DOHH2 (cell line): ENCODE results near the gene IZUMO4.

Source experiments
- EZH2phosphoT487 ChIP-seq: fragments of 200-600 bp; sonication (generic); IDR thresholded peaks from 2 replicates; pipeline ENCODE4 v1.6.1; 2017; ENCODE audit warnings: borderline replicate concordance, mild to moderate bottlenecking, antibody characterized with exemption, low read length, moderate library complexity, mixed read lengths
- TF ChIP-seq, protein P1 (sequence below): fragments of 200-600 bp; sonication (generic); IDR thresholded peaks from one replicate; pipeline ENCODE4 v1.5.1; 2014; ENCODE audit warnings: antibody characterized with exemption, mild to moderate bottlenecking, low read depth, low read length; ENCODE audit not compliant: poor library complexity, severe bottlenecking

- TF ChIP-seq, protein P1, sequence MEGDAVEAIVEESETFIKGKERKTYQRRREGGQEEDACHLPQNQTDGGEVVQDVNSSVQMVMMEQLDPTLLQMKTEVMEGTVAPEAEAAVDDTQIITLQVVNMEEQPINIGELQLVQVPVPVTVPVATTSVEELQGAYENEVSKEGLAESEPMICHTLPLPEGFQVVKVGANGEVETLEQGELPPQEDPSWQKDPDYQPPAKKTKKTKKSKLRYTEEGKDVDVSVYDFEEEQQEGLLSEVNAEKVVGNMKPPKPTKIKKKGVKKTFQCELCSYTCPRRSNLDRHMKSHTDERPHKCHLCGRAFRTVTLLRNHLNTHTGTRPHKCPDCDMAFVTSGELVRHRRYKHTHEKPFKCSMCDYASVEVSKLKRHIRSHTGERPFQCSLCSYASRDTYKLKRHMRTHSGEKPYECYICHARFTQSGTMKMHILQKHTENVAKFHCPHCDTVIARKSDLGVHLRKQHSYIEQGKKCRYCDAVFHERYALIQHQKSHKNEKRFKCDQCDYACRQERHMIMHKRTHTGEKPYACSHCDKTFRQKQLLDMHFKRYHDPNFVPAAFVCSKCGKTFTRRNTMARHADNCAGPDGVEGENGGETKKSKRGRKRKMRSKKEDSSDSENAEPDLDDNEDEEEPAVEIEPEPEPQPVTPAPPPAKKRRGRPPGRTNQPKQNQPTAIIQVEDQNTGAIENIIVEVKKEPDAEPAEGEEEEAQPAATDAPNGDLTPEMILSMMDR = no peak
- TF ChIP-seq EZH2phosphoT487 = no peak
Observed at GRCh38 chr19:2122251-2122650, 25.5 kb downstream of the IZUMO4 start.
